DMS153 treated with DMSO at 0.1 percent for 48 hours (cell line): ENCODE results near the gene DCP1B.

Source experiments
- DNase-seq: peaks from one replicate; lab custom pipeline; 2025; ENCODE audit not compliant: unreplicated experiment; lab: John Stamatoyannopoulos, UW

Gene DCP1B

GRCh38 chr12:1920971-1921370 lies 83.3 kb downstream of the DCP1B start:
- no peak for DNase-seq

GRCh38 chr12:1920436-1920835 lies 83.8 kb downstream of the DCP1B start:
- DNase-seq: no peak

- no peak for DNase-seq
Observed at GRCh38 chr12:1919763-1920162, 84.5 kb downstream of the DCP1B start.

- no peak for DNase-seq
Observed at GRCh38 chr12:1919284-1919683, 85.0 kb downstream of the DCP1B start.

GRCh38 chr12:1918884-1919236 lies 85.4 kb downstream of the DCP1B start:
- DNase-seq: no peak

- DNase-seq: no peak
Observed at GRCh38 chr12:1918081-1918883, 86.0 kb downstream of the DCP1B start, which contains the start of gene CACNA2D4. CACNA2D4 (minus strand) TSS chr12:1918652; CDS start chr12:1918473, 179 bp downstream.

GRCh38 chr12:1917172-1918070 lies 86.8 kb downstream of the DCP1B start:
- DNase-seq: no peak

GRCh38 chr12:1916371-1917171 lies 87.7 kb downstream of the DCP1B start:
- peak; percentile 9 for DNase-seq

GRCh38 chr12:1915082-1915968 lies 88.9 kb downstream of the DCP1B start:
- no peak for DNase-seq

- no peak for DNase-seq
Observed at GRCh38 chr12:1914114-1914911, 89.9 kb downstream of the DCP1B start.

- DNase-seq: no peak
Observed at GRCh38 chr12:1913377-1914113, 90.7 kb downstream of the DCP1B start.

GRCh38 chr12:1912580-1913376 lies 91.5 kb downstream of the DCP1B start:
- no peak for DNase-seq

GRCh38 chr12:1911598-1912575 lies 92.4 kb downstream of the DCP1B start:
- peak; percentile 29 for DNase-seq

GRCh38 chr12:1910468-1910867 lies 93.8 kb downstream of the DCP1B start:
- DNase-seq: no peak

GRCh38 chr12:1908758-1909157 lies 95.5 kb downstream of the DCP1B start:
- DNase-seq: no peak

- DNase-seq: no peak
Observed at GRCh38 chr12:1907652-1908611, 96.3 kb downstream of the DCP1B start.
